ENCODE data around the gene IFNA13. TPM values are rescaled to one million over a fixed set of nuclear protein-coding genes. Genes with fewer than 3 reads are reported as not detected.
A peak's percentile ranks its signal among the peaks of the same experiment; 100 is the strongest.

IFNA13 gene
- total and polyA plus RNA-seq, 2 of the 13 experiments (the other 11 are each of a cell fraction or from before 2014, with no cell fraction given): not detected

DNA sequence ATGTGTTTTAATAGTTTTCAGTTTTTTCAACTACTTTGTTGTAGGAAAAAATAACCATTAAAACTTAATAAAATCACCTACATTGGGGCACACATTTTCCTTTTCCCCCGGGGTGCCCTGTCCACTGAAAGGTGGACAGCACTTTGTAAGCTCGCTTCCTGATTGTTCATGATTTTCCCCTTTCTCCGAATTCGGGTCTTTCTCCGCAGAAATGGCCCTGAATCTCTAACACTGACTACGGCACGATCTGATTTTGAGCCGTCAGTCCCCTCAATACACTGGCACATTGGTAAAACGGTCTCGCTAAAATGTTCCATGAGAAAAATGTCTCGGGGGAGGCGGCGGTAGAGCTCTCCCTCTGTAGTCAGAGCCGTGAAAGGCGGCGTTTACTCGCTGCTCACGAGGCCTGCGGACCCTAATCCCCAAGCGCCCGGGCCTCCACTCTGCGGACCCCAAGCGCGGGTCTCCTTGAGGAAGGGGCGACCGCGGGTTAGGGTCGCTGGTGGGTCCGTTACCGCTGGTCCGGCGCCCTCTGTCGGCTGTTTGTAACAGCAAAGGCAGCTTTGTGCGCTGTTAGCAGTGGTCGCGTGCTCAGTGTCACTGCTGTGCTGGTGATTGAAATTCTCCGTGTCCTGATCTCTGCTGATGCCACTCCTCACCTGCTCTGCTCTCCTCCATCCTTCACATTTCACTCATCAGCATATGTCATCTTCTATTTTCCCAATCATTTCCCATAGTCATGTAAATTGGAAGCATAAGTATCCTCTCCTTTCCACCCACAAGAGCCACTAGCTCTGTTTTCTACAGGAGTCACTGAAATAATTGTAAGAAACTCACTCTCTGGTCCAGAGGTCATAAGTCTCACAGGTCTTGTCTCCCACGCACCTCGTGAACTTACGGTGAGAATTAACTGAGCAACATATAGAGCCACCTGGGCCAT is 28.2 kb upstream of the IFNA13 start:
- ChIA-PET CTCF (ENCODE audit: low intra/inter-chr PET ratio, low total read pairs) (interaction anchor here (1.1 to 2.6 kb wide), 3 partner anchors 70 to 143 kb away, joined by 4 to 23 read pairs (median 6); no protein-coding TSS in a partner anchor), POLR2A (interaction anchor here (0.6 to 1.2 kb wide), 2 partner anchors 61 to 67 kb away, joined by 3 read pairs; partner anchors contain the start of gene KLHL9)
- BruUV-seq (replicated peaks): no TSS peak
- Histone ChIP-seq H3K4me3 (replicated peaks in 1 of 3; ENCODE audit: insufficient read depth in 1 of 3, low read depth in 2 of 3, low read length in 3 of 3) (peak overlapping the region; percentile 43 to 71 (median 53)), H3K4me1 (ENCODE audit: insufficient read depth, low read length) (no peaks in the 10 kb centered on the region), H4K20me1 (ENCODE audit: insufficient read depth, low read length) (no peaks in the 10 kb centered on the region), H3K9ac (ENCODE audit: insufficient read depth, low read depth, low read length) (peak overlapping the region; percentile 31; the same call in 1 of the 2 replicates), H3K9me3 (ENCODE audit: low read length) (no peaks in the 10 kb centered on the region), H3K36me3 (replicated peaks in 1 of 2; ENCODE audit: control insufficient read depth in 1 of 2, insufficient read depth in 2 of 2, low read length in 2 of 2) (no peaks in the 10 kb centered on the region), H2AFZ (ENCODE audit: low read length) (peak overlapping the region; percentile 99), H3K79me2 (ENCODE audit: insufficient read depth, low read length) (no peaks in the 10 kb centered on the region), H3K27me3 (ENCODE audit: control insufficient read depth in 1 of 2, insufficient read depth in 2 of 2, low read length in 2 of 2) (peaks cover 0 to 1% of the 10 kb centered on the region in 2 experiments; a peak in 1 of 5 replicates), H3K4me2 (ENCODE audit: low read depth, low read length) (peak overlapping the region; percentile 86), H3K27ac (ENCODE audit: extremely low read length, insufficient read depth, low read length) (no peak overlapping the region)
- FAIRE-seq (no peak), ATAC-seq (peak; percentile 88), DNase-seq (ENCODE audit: low spot score) (peak; percentile 10)
- in situ Hi-C loops (cut with HindIII; ENCODE audit: extremely low pct_ligation_motif_present, low pct_unique_long_range_greater_than_20kb): loop anchor here (5.0 kb wide), 1 partner anchor 79 kb away; no protein-coding TSS in a partner anchor
- 1% methylated on average over 20 of the region's 40 CpGs for WGBS (ENCODE audit: low lambda C conversion rate)
- intact Hi-C loops (cut with micrococcal nuclease; ENCODE audit: unreplicated experiment): loop anchor here (1.0 to 5.0 kb wide), 4 partner anchors 70 to 159 kb away; no protein-coding TSS in a partner anchor
- TF ChIP-seq FOXO1 (CRISPR knock-in tag; IDR thresholded peaks at IDR 0.05): no peak
- no peak for TF ChIP-seq NR2F1 (CRISPR knock-in tag; IDR thresholded peaks at IDR 0.05)
- no peak for TF ChIP-seq EP300 (IDR thresholded peaks at IDR 0.05; ENCODE audit: low read depth in 2 of 2, low read length in 2 of 2)
- no peak for TF ChIP-seq EP300 (CRISPR knock-in tag; IDR thresholded peaks at IDR 0.05; ENCODE audit: borderline replicate concordance)
- TF ChIP-seq, protein P1, sequence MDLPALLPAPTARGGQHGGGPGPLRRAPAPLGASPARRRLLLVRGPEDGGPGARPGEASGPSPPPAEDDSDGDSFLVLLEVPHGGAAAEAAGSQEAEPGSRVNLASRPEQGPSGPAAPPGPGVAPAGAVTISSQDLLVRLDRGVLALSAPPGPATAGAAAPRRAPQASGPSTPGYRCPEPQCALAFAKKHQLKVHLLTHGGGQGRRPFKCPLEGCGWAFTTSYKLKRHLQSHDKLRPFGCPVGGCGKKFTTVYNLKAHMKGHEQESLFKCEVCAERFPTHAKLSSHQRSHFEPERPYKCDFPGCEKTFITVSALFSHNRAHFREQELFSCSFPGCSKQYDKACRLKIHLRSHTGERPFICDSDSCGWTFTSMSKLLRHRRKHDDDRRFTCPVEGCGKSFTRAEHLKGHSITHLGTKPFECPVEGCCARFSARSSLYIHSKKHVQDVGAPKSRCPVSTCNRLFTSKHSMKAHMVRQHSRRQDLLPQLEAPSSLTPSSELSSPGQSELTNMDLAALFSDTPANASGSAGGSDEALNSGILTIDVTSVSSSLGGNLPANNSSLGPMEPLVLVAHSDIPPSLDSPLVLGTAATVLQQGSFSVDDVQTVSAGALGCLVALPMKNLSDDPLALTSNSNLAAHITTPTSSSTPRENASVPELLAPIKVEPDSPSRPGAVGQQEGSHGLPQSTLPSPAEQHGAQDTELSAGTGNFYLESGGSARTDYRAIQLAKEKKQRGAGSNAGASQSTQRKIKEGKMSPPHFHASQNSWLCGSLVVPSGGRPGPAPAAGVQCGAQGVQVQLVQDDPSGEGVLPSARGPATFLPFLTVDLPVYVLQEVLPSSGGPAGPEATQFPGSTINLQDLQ (CRISPR knock-in tag; IDR thresholded peaks at IDR 0.05): no peak
- 0 out of 2 replicates have a peak, but pooled peaks have one; percentile 27 for TF ChIP-seq ZNF891 (CRISPR knock-in tag; IDR thresholded peaks at IDR 0.05)
- TF ChIP-seq, protein P2, sequence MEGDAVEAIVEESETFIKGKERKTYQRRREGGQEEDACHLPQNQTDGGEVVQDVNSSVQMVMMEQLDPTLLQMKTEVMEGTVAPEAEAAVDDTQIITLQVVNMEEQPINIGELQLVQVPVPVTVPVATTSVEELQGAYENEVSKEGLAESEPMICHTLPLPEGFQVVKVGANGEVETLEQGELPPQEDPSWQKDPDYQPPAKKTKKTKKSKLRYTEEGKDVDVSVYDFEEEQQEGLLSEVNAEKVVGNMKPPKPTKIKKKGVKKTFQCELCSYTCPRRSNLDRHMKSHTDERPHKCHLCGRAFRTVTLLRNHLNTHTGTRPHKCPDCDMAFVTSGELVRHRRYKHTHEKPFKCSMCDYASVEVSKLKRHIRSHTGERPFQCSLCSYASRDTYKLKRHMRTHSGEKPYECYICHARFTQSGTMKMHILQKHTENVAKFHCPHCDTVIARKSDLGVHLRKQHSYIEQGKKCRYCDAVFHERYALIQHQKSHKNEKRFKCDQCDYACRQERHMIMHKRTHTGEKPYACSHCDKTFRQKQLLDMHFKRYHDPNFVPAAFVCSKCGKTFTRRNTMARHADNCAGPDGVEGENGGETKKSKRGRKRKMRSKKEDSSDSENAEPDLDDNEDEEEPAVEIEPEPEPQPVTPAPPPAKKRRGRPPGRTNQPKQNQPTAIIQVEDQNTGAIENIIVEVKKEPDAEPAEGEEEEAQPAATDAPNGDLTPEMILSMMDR (CRISPR knock-in tag; IDR thresholded peaks at IDR 0.05): peak; percentile 91
- TF ChIP-seq BHLHE40 (IDR thresholded peaks at IDR 0.05; ENCODE audit: low read length): peak; percentile 42; the same call in 1 of the 2 replicates
- TF ChIP-seq HMG20A (CRISPR knock-in tag; IDR thresholded peaks at IDR 0.05; ENCODE audit: borderline replicate concordance): no peak
- no peak for TF ChIP-seq FOXJ3 (CRISPR knock-in tag; IDR thresholded peaks at IDR 0.05; ENCODE audit: borderline replicate concordance)
- TF ChIP-seq, protein P3, sequence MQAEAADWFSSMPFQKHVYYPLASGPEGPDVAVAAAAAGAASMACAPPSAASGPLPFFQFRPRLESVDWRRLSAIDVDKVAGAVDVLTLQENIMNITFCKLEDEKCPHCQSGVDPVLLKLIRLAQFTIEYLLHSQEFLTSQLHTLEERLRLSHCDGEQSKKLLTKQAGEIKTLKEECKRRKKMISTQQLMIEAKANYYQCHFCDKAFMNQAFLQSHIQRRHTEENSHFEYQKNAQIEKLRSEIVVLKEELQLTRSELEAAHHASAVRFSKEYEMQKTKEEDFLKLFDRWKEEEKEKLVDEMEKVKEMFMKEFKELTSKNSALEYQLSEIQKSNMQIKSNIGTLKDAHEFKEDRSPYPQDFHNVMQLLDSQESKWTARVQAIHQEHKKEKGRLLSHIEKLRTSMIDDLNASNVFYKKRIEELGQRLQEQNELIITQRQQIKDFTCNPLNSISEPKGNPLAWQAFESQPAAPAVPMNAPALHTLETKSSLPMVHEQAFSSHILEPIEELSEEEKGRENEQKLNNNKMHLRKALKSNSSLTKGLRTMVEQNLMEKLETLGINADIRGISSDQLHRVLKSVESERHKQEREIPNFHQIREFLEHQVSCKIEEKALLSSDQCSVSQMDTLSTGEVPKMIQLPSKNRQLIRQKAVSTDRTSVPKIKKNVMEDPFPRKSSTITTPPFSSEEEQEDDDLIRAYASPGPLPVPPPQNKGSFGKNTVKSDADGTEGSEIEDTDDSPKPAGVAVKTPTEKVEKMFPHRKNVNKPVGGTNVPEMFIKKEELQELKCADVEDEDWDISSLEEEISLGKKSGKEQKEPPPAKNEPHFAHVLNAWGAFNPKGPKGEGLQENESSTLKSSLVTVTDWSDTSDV (CRISPR knock-in tag; IDR thresholded peaks at IDR 0.05): no peak
- no peak for TF ChIP-seq FOXM1 (CRISPR knock-in tag; IDR thresholded peaks at IDR 0.05)
- TF ChIP-seq, protein P4, sequence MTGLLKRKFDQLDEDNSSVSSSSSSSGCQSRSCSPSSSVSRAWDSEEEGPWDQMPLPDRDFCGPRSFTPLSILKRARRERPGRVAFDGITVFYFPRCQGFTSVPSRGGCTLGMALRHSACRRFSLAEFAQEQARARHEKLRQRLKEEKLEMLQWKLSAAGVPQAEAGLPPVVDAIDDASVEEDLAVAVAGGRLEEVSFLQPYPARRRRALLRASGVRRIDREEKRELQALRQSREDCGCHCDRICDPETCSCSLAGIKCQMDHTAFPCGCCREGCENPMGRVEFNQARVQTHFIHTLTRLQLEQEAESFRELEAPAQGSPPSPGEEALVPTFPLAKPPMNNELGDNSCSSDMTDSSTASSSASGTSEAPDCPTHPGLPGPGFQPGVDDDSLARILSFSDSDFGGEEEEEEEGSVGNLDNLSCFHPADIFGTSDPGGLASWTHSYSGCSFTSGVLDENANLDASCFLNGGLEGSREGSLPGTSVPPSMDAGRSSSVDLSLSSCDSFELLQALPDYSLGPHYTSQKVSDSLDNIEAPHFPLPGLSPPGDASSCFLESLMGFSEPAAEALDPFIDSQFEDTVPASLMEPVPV (CRISPR knock-in tag; IDR thresholded peaks at IDR 0.05): no peak
